Measurements from ENCODE around the gene EPB41L1. TPM values are rescaled to one million over a fixed set of nuclear protein-coding genes. Genes with fewer than 3 reads are reported as not detected.

Gene EPB41L1
- total RNA-seq (2014; rRNA removed; shearing (Covaris generic)) = 5.4 and 7.4 TPM in 2 replicates
- 9.7 and 27.6 TPM in 2 replicates for polyA plus RNA-seq (2014; cell fraction: nucleus; rRNA removed)

DNA sequence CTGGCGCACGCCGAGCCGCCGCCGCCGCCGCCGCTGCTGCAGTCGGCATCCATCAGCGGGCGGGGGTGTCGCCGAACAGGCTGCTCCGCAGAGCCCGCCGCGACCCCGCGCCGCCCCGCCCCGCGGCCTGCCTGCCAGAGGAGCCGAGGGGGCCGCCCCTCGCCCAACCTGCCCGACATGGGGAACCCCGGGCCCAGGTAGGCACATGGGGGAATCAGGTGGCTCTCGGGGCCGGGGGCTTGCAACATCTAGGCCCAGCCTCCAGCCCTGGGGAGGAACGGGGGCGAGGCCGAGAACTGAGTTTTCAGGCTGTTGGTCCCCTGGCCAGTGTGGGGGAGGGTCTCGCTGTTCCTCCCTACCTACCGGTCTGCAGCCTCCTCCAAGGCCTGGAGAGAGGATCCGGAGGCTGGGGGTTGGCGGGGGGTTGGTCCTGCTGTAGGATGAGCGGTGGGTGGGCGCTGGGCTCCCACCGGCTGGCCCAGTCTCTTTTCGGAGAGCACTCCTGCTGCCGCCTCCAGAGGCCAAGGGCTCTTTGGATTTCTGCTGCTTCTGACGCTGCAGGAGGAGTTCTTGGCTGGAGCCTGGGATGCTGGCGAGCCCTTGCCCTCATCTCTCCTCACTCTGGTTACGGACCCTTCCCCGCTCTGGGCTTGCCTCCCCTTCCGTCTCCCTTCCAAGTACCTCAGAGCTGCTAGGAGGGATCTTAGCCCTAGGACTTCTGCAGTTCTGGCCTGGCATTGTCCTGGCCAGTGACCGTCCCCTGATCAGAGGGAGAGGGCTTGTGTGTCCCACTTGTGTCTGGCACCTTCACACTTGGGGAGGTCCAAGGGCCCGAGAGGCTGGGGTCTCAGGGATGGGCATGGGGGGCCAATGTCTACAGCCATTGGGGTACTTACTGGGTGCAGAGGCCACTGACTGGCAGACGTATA lies at the start of gene EPB41L1:
EPB41L1 (plus strand) TSS at position 41 of the 929 bp plus-strand sequence. CDS start 19,038 bp downstream, outside the sequence.
- DNase-seq (ENCODE audit: extremely low read depth, low read depth) = no peak

DNA sequence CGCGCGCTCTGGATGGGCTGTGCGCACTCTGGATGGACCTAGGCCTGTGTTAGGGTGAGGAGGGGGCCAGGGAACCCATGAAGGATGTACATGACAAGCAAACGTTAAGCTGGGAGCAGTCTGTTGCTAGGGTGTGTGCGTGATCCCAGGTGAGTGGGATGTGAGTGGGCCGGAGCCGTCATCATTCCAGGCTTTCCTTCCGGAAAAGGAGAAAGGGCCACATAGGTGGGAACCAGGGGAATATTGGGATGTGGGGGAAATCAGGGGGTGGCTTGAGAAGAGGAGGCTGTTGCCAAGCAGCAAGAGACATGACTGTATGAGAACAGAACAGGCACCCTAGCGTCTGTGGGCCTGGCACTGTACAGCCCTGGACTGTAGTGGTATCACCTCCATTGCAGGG lies 49.7 kb upstream of the EPB41L1 start:
- DNase-seq (ENCODE audit: extremely low read depth, low read depth) = no peak

DNA sequence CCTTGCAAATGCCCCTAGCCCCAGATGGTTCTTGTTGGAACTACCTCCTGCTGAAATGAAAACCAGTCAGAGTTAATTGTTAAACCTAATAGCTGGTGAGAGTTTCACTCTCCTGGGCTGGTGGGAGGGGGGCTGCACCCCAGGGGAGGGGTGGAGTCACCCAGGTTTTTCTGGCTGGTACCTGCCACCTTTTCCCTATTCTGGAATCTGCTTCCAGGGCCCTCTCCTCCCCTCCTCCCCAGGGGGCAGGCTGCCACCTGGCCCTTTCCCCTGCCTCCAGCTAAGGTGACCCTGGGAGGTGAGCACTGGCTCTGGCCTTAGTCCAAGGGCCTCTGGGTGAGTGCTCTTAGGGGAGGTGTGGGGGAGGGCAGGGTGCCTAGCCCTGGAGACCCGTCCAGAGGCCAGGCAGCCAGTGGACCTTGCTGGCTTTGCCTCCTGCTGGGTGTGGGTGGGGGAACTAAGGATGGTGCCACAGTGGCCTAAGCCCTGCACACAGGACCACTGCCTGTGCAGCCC lies 48.8 kb upstream of the EPB41L1 start:
- no peak for DNase-seq (ENCODE audit: extremely low read depth, low read depth)

DNA sequence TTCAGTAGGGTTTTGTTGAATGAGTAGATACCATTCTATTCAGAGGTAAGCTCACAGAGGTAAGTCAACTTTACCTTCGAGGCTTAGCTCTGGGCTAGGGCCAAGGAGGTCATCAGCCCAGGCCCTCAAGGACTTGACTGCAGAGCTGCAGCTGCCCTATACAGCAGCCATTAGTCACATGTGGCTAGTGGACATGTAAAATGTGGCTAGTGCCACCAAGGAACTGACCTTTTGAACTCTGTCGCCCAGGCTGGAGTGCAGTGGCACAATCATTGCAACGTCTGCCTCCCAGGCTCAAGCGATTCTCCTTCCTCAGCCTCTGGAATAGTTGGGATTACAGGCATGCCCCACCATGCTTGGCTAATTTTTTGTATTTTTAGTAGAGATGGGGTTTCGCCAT lies 47.9 kb upstream of the EPB41L1 start:
- no peak for DNase-seq (ENCODE audit: extremely low read depth, low read depth)

DNA sequence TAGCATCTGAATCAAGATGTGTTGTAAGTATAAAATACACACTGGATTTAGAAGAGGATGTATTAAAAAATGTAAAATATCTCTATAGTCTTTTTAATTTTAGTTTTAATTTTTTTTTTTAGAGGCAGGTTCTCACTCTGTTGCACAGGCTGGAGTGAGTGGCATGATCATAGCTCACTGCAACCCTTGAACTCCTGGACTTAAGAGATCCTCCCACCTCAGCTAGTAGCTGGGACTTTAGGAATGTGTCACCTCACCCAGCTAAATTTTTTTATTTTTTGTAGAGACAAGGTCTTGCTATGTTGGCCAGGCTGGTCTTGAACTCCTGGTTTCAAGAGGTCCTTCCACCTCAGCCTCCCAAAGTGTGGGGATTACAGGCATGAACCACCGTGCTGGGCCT lies 46.7 kb upstream of the EPB41L1 start:
- DNase-seq (ENCODE audit: extremely low read depth, low read depth) = no peak

DNA sequence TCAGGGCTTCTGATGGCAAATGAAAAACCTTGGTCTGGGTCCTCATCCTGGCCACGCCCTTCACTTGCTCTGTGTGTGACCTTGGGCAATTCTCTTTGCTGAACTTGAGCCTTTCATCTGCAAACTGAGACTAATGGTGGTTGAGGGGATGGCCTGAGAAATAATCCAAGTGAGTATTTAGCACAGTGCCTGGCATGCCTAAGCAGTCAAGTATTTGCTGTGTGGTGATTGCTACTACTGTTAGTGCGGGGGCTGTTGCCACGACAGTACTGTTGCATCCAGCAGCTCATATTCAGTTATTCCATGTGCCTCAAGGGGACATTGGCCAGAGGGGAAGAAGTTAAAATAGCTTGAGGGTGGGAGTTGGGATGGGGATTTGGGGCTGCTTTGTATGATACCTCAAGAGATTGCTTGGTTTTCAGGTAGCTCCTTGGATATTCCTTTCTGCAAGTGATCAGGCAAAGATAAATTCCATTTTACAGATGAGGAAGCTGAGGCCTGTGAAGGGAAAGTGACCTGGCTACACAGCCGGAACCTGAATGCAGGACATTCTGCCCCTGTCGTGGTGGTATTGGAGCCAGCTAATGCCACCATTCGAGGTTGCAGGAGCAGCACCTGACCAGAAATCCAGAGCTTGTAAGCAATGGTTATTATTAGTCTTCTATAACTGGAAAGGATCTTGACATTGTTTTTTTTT lies 45.1 kb upstream of the EPB41L1 start:
- DNase-seq (ENCODE audit: extremely low read depth, low read depth) = no peak

DNA sequence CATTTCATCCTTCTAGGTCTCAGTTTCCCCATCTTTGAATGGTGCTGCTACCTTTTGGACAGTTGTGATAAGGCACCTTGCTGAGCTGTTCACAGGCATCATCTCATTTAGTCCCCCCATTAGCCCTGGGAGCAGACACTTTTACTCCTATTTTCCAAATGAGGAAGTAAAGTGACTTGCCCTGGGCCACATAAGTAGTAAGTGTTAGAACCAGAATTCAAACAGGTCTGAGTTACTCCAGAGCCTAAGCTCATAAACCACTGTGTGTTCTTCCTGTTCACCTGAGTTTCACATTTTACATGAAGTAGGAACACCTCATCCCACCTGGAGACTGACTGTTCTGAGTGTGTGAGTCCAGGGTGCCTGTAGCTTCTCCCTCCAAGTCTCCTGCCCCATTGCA lies 43.5 kb upstream of the EPB41L1 start:
- no peak for DNase-seq (ENCODE audit: extremely low read depth, low read depth)

DNA sequence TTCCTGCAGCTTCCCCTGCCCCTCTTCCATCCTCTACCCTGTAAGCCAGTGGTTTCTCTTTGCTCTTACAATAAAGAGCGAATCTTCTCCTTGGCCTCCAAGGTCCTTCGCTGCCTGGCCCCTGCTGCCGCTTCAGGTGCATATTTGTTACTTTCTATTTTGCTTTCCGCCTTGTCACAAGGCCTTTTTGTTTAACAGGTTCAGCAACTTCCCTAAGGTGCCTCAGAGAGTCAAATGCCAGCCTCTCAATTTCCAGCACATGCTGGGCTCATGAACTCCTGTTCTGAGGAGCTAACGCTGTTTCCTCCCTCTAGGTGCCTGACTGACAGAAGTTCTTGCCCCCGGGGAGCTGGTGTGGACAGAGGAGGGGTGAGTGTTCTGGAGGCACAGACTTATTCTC lies 42.4 kb upstream of the EPB41L1 start:
- DNase-seq (ENCODE audit: extremely low read depth, low read depth) = no peak

DNA sequence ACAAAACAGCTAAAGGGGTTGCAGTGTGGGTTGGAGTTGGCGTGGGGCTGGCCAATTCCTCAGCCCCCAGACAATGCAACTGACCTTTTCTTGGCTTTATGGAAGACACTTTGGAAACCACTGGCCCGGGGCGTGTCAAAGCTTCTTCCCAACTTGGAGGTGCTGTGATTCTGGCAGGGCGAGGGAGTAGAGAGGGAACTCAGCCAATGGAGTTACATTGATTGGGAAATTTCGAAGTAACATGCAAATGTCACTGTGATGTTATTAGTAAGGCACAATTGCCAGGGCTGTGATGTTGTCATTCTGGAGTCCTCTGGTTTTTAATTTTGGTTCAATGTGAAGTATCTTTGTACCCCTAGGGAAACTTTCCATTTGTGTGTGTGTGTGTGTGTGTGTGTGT lies 41.5 kb upstream of the EPB41L1 start:
- DNase-seq (ENCODE audit: extremely low read depth, low read depth) = no peak

DNA sequence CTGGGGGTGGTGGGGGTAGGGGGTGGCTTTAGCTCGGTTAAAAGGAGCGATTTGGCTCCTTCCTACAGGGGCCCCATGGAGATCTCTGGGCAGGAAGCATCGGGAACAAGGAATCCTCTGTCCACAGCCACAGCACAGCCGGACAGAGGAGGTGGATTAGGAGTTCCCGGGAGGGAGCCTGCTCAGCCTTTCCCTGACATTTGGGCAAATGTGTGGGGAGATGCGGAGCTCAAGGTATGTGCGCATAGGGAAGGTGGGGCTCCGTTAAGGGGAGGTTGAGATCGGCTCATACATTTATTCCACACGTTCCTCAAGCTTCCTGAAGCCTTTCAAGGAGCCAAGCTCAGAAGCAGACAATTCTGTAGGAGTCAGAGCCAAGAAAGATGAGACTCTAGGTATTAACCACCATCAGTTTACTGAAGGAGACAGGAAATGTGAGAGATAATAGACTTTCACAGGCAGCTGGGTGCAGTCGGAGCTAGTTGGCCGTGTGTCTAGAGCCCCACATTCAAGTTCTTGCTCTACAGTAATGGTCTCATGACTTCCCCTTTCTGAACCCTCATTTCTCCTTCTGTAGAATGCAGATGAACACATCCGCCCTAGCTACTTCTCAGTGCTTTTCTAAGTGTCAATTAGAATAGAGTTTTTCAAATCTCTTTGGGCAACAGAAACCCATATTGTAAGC lies 40.8 kb upstream of the EPB41L1 start:
- no peak for DNase-seq (ENCODE audit: extremely low read depth, low read depth)

DNA sequence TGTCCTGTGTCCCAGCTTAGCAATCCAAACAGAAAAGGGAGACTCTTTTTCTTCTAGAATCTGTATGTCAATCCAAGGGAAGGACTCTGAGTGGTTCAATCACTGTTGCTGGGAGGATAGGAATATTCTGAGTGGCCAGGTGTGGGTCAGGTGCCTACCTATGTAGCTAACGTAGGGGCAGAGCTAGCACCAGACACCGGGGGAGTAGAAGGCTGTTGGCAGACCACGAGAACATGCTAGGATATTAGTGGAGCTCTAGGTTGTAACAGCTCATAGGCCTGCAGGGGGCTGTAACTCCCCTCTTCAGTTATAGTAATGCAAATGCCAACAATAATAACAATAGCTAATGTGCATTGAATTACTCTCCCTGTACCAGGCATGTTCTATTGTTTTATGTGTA lies 39.8 kb upstream of the EPB41L1 start:
- DNase-seq (ENCODE audit: extremely low read depth, low read depth) = no peak

DNA sequence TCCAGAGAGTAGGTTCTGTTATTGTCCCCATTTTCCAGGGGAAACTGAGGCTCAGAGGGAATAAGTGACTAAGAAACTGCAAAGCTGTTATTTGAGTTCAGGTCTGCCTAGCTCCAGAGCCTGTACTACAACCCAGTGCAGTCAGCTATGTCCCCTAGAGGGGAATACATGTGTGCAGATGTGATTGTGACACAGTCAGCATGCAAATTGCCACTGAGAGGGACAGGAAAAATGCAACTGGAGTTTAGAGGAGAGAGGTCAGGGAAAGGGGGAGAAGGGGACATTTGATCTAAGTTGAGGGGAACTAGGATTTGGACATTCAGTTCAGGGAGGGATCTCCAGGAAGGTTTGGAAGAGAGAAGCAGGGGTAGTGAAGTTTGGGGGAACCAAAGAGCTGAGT lies 38.6 kb upstream of the EPB41L1 start:
- DNase-seq (ENCODE audit: extremely low read depth, low read depth) = no peak

DNA sequence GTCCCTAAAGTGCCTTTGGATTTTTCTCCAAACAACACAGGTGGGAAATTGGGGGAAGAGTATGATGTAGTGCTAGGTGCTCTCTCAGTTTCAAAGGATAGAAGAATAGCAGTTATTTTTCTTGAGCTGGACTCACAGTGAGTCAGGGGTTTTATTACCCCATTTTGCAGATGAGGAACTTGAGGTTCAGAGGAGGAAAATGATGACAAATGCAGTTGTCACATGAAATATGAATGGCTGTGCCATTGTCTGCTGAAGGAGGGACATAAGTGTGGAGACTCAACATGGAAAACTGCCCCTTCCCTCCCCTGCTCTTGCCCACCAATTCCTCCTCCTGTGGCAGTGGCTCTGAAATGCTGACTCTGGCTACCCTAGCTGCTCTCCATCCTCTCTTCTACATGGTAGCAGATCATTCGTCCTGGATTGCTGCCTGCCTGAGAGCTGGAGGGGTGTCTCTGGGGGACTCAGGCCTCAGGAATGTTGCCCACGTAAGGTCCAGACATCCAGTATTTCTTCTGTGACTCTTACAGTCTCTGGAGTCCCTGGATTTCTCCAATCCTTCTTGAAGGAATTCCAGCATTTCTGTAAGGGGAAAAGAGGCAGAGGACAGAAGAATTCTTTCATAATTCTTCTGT lies 37.6 kb upstream of the EPB41L1 start:
- DNase-seq (ENCODE audit: extremely low read depth, low read depth) = no peak

DNA sequence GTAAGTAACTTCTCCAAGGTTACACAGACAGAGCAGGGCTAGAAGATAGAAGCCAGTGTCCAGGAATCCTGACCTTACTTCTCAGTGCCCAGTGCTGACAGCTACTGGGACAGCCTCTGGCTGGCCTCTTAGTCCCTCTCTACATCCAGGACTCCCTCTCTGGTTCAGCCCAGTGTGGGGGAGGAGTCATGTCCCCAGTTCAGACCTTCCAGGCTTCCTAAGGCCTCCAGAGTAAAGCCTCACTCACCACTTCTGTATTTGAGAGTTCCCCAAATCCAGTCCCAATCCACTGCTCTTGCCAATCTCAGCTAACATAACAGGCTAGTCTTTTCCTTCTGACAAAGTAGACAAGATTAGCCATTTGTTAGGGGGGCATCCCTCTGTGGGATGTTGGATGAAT lies 36.9 kb upstream of the EPB41L1 start:
- DNase-seq (ENCODE audit: extremely low read depth, low read depth) = no peak

DNA sequence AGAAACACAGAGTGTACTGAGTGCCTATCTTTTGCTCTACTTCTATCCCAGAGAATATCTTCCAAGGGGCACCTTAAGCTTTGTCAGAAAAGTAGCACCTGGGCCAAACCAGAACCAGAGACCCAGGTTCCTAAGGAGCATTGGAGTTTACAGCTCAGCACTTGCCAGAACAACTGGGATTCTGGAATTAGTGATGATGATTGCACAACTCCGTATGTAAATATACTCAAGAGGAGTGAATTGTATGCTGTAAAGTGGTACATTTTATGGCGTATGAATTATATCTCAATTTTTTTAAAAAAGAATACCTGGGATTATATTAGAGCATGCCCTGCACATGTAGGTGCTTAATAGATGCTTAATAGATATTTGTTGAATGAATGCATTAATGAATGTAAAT lies 36.2 kb upstream of the EPB41L1 start:
- no peak for DNase-seq (ENCODE audit: extremely low read depth, low read depth)

DNA sequence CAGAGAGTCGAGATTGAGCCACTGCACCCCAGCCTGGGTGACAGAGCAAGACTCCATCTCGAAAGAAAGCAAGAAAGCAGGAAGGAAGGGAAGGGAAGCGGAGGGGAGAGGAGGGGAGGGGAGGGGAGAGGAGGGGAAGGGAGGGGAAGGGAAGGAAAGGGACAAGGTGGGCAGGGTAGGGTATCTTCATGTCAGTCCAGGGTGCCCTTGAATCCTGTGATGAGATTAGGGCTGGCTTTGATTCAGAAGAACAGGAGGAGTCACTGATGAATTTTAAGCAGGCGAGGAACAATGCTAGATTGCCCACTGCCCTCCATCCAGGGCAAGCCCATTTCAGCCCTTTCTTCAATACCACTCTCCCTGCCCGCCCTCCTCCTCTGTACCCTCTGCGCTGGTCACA lies 35.0 kb upstream of the EPB41L1 start:
- no peak for DNase-seq (ENCODE audit: extremely low read depth, low read depth)

DNA sequence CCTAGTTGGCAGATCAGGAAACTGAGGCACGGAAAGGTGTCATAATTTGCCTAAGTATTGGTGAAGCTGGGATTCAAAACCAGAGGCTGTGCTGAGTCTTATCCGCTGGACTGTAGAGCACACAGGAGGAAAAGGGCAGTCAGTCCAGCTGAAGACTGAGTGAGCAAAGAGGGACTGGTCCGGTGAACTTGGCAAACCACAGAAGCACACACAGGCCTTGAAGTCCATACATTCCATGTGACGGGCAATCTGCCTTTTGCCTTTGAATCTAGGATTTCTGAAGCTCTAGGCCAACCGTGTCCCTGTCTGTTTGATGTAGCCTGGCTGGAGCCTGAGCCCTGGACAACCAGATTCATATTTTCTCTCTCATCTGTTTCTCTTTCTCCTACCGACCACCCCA lies 34.3 kb upstream of the EPB41L1 start:
- no peak for DNase-seq (ENCODE audit: extremely low read depth, low read depth)

DNA sequence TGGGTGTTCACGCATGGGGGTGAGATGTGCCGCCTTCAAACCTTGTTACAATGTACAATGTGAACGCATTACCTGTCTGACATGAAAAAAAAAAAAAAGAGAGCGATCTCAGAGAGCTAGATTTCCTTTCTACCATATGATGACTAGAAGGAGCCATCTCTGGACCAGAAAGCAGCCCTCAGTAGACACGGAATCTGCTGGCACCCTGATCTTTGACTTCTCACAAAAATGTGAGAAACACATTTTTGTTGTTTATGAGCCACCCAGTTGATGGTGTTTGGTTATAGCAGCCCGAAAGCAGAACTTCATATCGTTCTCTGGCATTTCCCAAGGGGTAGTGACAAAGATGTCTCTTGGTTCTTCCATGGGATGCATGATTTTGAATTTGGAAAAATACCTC lies 33.5 kb upstream of the EPB41L1 start:
- DNase-seq (ENCODE audit: extremely low read depth, low read depth) = no peak

DNA sequence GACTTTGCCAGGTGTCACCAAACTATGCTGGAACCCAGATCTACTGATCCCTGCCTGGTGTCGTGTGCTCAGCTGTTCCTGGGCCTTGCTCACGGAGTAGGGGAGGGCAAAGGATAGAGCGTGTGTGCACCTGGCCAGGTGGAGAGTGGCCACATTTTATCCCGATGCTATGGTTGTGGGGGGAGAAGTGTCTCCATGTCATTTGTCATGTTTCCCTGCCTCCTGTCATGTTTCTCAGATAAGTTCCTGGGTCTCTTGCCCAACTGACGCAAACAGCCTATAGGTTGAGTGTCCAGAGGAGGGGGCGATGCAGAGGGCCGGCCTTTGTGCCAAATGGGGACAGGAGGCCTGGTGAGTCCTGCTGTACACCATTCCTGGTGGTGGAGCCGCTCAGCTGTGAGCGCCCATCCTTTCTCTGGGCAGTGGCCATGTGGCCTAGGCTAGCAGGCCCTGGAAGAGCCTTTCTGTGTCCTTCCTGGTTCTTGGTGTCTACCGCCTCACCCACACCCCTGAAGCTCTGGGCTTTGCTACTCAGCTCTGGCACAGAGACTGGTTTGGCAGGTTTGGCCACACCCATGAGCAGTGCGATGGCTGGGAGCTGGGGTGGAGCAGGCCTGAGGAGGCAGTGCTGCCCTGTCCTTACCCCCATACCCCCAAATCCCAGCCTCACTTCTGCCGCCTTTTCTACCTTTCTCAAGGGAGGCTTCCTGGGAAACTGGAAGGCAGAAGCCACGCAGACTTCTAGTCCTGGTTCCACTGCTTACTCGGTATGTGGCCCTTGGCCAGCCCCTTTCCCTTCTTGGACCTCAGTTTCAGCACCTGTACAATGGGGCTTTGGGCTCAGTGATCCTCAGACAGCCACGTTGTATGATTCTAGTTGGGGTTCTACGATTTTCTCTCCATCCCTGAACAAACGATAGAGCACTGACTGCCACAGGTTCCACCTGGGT lies 32.3 kb upstream of the EPB41L1 start:
- DNase-seq (ENCODE audit: extremely low read depth, low read depth) = no peak

DNA sequence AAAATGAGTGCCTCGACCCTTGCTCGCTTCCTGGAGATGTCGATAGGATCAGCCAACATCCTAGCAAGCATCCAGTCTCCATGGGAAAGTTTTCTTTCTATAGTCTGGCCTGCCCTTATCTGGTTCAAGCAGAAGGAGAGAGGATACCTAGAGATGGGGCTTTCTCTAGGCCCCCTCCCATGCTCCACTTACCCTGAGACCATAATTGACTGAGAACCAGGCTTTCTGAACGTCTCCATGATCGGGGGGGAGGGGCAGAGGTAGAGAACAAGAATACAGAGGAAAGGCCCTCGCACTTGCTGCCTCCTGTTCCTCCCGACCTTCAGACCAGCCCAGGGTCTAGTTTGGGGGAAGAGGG lies 31.6 kb upstream of the EPB41L1 start:
- no peak for DNase-seq (ENCODE audit: extremely low read depth, low read depth)
